GM10847 (cell line): ENCODE measurements around the gene PLD3.

Source experiments
- POLR2A ChIP-seq: IDR thresholded peaks from 2 replicates; pipeline ENCODE4 v1.6.1; 2011; ENCODE audit not compliant: insufficient read length; ENCODE audit errors: extremely low read depth

The PLD3 gene

GRCh38 chr19:40348125-40348913 is at the start of gene PLD3, which contains the start of gene C19orf47:
Gene PLD3 (plus strand): TSS chr19:40348695. CDS start chr19:40366484, 17,789 bp downstream.
Gene C19orf47 (minus strand): TSS chr19:40348397. CDS start chr19:40341857, 6,540 bp downstream.
- TF ChIP-seq POLR2A, result peak; percentile 93

- TF ChIP-seq POLR2A, result no peak
Observed at GRCh38 chr19:40300668-40301067, 47.8 kb upstream of the PLD3 start.

- no peak for TF ChIP-seq POLR2A
Observed at GRCh38 chr19:40302224-40303011, 46.1 kb upstream of the PLD3 start.

- no peak for TF ChIP-seq POLR2A
Observed at GRCh38 chr19:40303765-40304164, 44.7 kb upstream of the PLD3 start.

GRCh38 chr19:40304306-40304705 is 44.2 kb upstream of the PLD3 start:
- no peak for TF ChIP-seq POLR2A

- TF ChIP-seq POLR2A, result no peak
Observed at GRCh38 chr19:40305403-40305802, 43.1 kb upstream of the PLD3 start.

GRCh38 chr19:40309666-40310065 is 38.8 kb upstream of the PLD3 start:
- no peak for TF ChIP-seq POLR2A

- no peak for TF ChIP-seq POLR2A
Observed at GRCh38 chr19:40312533-40312932, 36.0 kb upstream of the PLD3 start.

GRCh38 chr19:40313229-40313983 is 35.1 kb upstream of the PLD3 start:
- no peak for TF ChIP-seq POLR2A

GRCh38 chr19:40314656-40315055 is 33.8 kb upstream of the PLD3 start:
- TF ChIP-seq POLR2A, result no peak

GRCh38 chr19:40315812-40316470 is 32.6 kb upstream of the PLD3 start:
- no peak for TF ChIP-seq POLR2A

- TF ChIP-seq POLR2A, result no peak
Observed at GRCh38 chr19:40317338-40317737, 31.2 kb upstream of the PLD3 start.

GRCh38 chr19:40320558-40320935 is 27.9 kb upstream of the PLD3 start:
- no peak for TF ChIP-seq POLR2A

GRCh38 chr19:40321076-40321475 is 27.4 kb upstream of the PLD3 start:
- TF ChIP-seq POLR2A, result no peak

GRCh38 chr19:40321566-40322270 is 26.8 kb upstream of the PLD3 start:
- no peak for TF ChIP-seq POLR2A

GRCh38 chr19:40322271-40322610 is 26.3 kb upstream of the PLD3 start:
- TF ChIP-seq POLR2A, result no peak
